Omental fat pad (tissue), 4 donors: ENCODE measurements around the gene RBM26. TPM values are rescaled to one million over a fixed set of nuclear protein-coding genes. Genes with fewer than 3 reads are reported as not detected.

ENCODE experiments used
- ATAC-seq: fragments of 150-250 bp; one replicate; pipeline ENCODE4 v1.9.1; 2016; ENCODE audit warnings: mild to moderate bottlenecking, moderate library complexity; ENCODE audit not compliant: low FRiP score
- DNase-seq: peaks from one replicate; pipeline ENCODE4 v3.0.0-alpha.2; 2019; ENCODE audit warnings: low spot score
- total RNA-seq, 4 donors: library from RNA; depleted of rRNA; stranded (reverse); fragments of >200 nt; gene quantifications; one replicate each; pipeline ENCODE4 v1.1.0, GENCODE V29; 2016
- TF ChIP-seq, protein P1 (sequence below), 3 donors: fragments of 450-650 bp; IDR thresholded peaks; one replicate each; pipeline ENCODE4 v1.5.1; 2016 to 2017; ENCODE audit warnings: antibody characterized with exemption in 3 of 3, mild to moderate bottlenecking in 3 of 3, moderate library complexity in 2 of 3

RBM26 gene
- total RNA-seq, 4 donors from 2014 or later, result 23.6 to 49.5 (median 34.1) TPM

DNA sequence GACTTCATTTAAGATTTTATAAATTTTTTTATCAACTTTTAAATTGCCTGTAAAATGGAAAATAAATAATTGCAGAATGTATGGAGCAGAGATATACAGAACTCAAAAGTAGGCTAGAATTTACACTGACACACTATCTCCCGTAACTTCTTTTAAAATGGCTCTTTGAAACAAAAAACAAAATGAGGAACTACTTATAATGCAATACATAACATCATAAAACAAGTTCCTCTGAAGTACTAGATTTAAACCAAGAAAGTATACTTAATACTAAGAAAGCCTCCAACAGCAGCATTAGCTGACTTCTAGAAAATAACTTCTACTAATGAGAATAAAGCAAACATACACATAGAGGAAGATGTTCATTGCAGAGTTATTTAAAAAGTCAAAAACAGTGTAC is 17.0 kb downstream of the RBM26 start:
- no peak for DNase-seq
- no peak for ATAC-seq
- TF ChIP-seq, protein P1, sequence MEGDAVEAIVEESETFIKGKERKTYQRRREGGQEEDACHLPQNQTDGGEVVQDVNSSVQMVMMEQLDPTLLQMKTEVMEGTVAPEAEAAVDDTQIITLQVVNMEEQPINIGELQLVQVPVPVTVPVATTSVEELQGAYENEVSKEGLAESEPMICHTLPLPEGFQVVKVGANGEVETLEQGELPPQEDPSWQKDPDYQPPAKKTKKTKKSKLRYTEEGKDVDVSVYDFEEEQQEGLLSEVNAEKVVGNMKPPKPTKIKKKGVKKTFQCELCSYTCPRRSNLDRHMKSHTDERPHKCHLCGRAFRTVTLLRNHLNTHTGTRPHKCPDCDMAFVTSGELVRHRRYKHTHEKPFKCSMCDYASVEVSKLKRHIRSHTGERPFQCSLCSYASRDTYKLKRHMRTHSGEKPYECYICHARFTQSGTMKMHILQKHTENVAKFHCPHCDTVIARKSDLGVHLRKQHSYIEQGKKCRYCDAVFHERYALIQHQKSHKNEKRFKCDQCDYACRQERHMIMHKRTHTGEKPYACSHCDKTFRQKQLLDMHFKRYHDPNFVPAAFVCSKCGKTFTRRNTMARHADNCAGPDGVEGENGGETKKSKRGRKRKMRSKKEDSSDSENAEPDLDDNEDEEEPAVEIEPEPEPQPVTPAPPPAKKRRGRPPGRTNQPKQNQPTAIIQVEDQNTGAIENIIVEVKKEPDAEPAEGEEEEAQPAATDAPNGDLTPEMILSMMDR (IDR thresholded peaks at IDR 0.05), result no peak

DNA sequence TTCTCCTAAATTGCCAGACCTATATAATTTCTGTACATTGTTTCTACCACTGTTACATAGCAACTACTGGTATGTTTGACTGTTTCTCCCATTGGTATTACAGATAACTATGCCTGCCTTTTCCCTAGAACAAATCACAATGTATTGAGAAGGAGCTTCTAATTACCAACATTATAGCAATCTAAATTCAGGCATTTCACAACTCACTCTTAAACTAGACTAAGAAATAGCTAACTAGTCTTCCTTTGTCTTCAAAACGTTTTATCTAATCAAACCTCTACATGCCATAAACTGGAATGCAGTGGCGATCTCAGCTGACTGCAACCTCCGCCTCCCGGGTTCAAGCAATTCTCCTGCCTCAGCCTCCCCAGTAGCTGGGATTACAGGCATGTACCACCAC is 18.2 kb downstream of the RBM26 start:
- TF ChIP-seq, protein P1 (IDR thresholded peaks at IDR 0.05), result no peak
- no peak for DNase-seq
- ATAC-seq, result no peak

DNA sequence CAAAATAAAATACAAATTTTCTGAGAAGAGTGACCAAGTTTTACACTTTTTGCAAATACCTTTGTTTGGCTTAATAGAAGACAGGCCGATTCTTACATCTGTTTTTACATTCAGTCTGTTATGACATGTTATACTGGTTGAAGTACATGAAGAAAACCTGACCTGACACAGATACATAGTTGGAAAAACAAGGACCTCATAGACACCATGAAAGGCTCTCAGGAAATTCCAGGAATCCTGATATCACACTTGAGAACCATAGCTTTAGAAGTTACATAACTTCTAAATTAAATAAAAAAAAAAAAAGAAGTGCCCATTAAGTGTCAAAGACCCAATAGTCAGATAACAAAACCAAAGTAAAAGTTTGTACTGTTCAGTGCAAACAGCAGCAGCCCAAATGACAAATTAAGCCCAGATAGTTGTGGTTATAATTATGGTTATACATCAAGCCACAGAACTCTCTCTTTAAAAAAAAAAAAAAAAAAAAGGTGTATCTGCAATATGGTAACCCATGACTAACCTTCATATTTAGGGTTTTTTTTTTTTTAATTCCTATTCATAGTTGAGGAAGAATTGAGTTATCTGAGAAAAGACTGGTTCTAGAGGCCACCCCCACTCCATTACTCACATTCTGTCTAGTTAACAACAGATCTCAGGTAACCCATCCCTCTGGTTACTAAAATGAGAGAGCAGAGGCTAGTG is 19.8 kb downstream of the RBM26 start:
- ATAC-seq (no peak), DNase-seq (no peak)
- TF ChIP-seq, protein P1 (IDR thresholded peaks at IDR 0.05), result no peak

- DNase-seq, result no peak
- TF ChIP-seq, protein P1 (IDR thresholded peaks at IDR 0.05), result no peak
- no peak for ATAC-seq
Measured at GRCh38 chr13:79385694-79386093, 20.4 kb downstream of the RBM26 start.

DNA sequence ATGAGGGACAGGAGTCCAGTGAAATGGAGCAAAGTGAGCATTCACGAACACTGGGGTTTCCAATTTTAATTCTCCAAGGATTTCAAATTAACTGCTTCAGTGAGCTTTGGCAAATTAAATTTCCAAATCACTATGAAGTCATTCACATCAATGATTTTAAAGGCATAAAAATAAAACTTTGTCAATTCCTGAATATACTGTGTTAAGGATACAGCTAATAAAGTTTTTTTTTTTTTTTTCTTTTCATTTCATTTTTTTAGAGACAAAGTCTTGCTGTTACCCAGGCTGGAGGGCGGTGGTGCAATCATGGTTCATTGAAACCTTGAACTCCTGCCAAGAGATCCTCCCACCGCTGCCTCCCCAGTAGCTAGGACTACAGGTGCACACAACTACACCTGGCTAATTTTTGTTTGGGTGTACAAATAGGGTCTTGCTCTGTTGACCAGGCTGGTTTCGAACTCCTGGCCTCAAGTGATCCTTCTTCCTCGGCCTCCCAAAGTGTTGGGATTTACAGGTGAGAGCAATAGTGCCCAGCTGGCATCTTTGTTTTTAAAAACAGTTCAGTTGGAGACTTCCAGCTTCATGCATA is 21.9 kb downstream of the RBM26 start:
- no peak for DNase-seq
- ATAC-seq, result no peak
- TF ChIP-seq, protein P1 (IDR thresholded peaks at IDR 0.05), result no peak

- ATAC-seq (no peak), DNase-seq (no peak)
- TF ChIP-seq, protein P1 (IDR thresholded peaks at IDR 0.05), result no peak
Measured at GRCh38 chr13:79382545-79383275, 23.3 kb downstream of the RBM26 start.
